HG03060 (cell line): ENCODE results near the gene MFAP4.

Experiments used
- ATAC-seq: cut with Tn5 transposase; IDR thresholded peaks from one replicate; pipeline ENCODE4 v1.9.1; 2021; ENCODE audit warnings: low read depth, moderate number of reproducible peaks; ENCODE audit not compliant: unreplicated experiment

The MFAP4 gene, protein sequence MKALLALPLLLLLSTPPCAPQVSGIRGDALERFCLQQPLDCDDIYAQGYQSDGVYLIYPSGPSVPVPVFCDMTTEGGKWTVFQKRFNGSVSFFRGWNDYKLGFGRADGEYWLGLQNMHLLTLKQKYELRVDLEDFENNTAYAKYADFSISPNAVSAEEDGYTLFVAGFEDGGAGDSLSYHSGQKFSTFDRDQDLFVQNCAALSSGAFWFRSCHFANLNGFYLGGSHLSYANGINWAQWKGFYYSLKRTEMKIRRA

DNA sequence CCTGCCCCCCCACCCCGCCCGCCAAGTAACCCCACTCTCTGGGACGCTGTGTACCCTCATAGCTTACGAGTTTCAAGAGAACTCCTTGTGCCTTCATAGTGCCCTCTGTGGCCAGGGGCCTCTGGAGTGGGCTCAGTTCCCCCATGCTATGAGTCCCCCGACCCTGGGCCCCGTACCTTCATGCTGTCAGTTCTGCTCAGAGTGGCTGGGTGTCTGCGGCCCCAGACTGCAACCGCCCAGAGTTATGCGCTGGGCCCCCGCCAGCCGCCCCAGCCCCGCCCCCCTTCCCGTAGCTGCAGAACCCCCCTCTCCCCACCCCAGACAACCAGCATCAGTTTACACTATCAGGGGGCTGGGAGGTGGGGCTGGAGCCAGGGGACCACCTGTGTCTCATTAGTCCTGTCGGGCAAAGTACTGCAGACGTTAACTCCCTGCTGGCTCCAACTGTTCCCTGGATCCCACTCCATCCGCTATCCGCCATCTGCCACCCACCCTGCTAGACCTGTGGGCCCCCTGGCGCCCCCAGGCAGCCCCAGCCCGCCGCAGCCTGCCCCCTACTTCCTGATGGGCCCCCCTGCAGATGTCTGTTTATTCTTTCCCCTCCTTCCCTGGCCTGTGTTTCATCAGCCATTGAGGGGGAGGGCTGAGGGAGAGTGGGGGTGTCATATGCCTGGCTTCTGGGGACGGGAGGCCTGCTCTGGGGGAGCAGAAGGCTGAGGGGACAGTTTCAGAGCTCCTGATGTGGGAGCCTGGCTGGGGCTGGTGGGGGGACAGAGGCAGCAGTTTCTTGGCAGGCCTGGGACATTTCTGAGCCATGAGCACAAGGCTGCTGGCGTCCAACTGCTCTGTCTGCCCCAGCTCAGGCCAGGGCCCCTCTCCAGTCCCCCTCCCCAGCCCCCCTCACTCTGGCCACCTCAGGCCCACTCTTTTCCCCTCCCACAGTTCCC is at the start of gene MFAP4:
MFAP4 (minus strand) TSS at position 217 of the 947 bp plus-strand sequence; CDS start at position 182, 35 bp downstream.
- ATAC-seq: no peak

- no peak for ATAC-seq
These were observed 46.8 kb upstream of the MFAP4 start for GRCh38 chr17:19433727-19434340.

GRCh38 chr17:19433255-19433654 is 46.3 kb upstream of the MFAP4 start:
- no peak for ATAC-seq

DNA sequence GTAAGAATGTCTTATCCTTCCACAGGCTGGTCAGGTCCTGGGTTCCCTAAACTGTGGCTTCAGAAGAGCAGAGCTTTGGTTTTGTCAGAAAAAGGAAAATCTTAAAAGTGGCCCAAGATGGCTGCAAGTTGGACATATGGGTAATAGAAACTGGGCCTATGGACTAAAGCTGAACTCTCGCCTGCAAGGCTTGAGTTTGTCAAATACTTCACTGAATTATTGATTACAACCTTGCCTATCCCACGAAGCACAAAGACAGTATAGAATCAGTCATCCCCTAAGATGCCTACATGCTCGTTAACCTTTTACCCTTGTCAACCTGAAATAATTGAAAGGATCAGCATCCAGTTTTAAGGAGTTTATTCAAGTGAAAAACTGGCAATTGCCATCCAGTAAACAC is 44.7 kb upstream of the MFAP4 start:
- ATAC-seq: no peak

DNA sequence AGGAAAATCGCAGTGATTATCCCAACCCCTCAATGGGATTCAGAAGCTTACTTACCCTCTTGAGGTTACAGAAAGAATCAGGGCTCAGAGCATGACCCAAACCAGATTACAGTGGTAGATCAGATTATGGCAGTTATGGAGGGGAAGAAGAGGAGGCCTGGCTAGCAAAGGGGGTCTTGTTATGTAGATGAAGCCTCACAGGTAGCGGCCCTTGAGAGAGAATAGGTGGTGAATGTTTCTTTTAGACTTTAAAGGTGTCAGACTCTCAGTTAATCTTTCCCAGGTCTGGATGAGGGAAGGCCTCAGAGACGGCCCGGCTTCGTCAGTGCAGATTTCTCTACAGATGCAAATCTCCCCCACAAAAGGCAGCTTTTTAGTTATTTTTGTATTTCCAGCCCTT is 39.6 kb upstream of the MFAP4 start:
- no peak for ATAC-seq

DNA sequence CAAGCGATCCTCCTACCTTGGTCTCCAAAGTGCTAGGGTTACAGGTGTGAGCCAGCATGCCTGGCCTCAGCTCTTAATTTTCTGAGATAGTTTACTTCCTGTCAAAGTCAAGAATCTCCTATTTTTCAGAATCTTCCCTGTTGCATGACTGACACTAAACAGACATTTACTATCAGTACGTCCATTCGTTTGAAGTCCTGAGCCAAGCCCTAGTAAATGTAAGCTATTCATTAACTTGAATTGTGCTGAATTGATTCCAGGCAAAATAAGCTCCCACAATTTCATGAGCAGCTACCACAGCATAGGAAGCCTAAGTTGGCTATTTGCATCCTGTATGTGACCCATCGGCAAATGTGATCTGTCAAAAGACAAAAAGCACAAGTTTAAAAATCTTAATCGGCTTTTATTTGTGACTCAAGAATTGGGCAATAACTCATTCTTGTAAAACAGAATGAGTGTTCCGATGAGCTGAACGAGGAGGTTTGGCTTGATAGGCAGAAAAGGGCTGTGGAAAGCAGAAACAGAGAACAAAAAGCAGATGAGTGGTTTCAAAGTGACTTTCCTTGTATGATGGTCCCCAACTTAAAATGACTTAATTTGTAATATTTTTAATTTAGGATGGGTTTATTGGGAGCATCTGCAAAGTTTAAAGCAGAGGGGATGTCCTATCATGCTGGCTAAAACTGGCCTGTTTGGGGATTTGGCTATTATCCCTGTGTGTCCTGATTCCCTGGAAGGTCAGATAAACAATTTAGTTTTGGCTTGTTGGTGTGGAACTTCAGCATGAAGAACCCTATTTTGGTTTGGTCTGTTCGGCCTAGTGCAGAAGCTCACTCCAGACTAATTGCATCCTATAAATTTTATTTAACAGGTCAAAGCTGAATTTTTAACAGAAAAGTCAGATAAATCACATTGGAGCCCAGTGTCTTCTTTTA is 38.2 kb upstream of the MFAP4 start:
- ATAC-seq: no peak

- ATAC-seq: no peak
These were observed 34.9 kb upstream of the MFAP4 start for GRCh38 chr17:19421926-19422325.

- no peak for ATAC-seq
These were observed 34.2 kb upstream of the MFAP4 start for GRCh38 chr17:19421219-19421618.

DNA sequence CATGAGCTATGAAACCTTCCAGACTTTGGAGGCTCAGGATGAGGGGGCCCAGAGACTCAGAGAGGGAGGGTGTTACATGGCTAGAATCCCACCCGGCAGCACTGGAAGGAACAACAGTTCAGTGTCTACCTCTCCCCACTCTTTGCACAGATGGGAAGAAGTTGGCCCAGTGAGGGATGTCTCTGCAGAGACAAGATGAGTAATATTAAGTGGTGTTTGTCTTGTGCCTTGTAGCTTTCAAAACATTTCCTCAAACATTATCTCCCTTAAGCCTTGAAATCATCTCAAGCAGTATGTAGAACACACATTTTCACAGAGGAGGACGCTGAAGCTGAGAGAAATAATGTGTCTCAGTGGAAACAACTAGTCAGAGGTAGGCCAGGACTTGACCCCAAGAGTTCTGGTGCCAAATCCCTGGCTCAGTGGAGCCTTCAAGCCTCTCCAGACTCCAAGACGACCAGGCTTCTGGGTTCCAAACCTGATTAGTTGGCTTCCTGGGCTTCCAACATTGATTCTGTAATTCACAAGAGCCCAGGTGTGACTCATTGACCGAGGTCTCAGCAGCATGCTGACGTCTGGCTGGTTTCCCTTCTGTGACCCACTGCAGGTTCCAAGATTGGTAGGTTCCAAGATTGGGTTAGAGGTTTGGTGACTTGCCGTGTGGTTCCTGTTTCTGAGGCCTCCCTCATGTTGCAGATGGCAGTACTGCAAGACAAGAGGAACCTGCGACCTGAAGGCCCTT is 31.4 kb upstream of the MFAP4 start:
- ATAC-seq: no peak

DNA sequence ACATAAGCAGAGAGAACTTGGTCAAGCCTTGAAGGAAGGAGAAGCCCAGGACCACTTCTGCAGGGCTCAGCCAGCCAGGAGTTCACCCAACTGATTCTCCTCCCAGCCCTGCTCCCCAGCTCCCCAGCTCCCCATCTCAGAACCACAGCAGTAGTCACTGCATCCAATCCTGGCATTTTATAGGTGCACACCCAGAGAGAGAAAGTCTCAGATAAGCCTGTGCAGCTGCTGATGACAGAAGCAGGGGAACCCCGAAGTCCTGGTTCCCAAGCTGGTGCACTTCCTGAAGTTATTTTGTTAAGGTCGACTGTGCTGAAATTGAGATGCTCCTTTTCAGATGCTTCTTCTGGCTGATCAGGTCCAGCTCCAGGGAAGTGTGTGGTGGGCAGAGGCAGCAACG is 30.6 kb upstream of the MFAP4 start:
- ATAC-seq: no peak

DNA sequence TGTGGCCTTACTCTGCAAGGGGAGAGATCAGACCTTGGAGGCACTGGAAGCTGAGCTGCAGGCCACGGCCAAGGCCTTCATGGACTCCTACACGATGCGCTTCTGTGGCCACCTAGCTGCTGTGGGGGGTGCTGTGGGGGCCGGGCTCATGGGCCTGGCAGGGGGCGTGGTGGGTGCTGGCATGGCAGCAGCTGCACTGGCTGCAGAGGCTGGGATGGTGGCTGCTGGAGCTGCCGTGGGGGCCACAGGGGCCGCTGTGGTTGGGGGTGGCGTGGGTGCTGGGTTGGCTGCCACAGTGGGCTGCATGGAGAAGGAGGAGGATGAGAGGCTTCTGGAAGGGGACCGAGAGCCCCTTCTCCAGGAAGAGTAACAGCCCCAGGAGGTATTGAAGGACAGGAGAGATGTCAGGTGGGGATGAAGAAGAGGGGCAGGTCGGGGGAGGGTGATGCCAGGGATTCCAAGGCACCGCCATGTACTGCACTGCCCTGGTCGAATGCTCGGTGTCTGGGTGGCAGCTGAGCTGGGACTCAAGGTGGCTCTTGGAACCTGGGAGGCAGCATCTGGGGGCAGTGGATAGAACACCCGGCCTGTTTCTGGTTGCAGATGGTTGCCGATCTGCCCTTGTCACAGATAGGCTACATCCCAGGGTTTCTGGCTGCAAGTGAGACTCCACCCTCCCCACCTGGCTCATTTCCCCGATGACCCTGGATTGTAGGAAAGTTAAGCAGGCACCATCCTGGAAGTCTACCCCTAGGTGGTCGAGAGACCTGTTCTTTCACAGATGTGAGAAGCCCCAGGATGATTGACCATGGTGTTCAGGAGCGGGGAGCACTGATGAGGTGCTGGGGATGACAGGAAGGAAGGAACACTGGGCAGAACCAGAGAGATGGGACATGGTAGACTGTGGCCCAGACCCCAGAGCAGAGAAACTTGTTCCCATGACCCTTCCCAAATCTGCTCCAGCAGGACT is 29.1 kb upstream of the MFAP4 start:
- no peak for ATAC-seq

- no peak for ATAC-seq
These were observed 28.3 kb upstream of the MFAP4 start for GRCh38 chr17:19415311-19415710.

GRCh38 chr17:19414396-19415280 is 27.6 kb upstream of the MFAP4 start:
- no peak for ATAC-seq

DNA sequence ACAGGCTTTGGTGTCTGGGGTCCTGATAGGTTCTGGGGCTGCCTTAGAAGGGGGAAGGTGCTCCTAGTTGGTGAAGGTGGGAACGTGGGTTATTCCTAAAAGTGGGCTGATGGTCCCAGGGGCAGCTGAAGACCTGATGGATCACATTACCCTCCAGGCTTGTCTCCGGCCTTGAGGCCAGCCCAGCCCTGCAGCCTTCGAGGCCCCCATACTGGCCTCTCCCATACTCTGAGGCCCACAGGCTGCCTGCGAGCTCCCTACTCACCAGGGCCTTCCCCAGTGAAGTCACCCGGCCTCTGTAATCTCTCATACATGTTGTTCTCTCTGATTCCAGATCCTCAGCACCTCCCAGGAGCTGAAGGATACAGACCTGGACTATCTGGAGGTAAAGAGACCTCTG is 26.8 kb upstream of the MFAP4 start:
- no peak for ATAC-seq

DNA sequence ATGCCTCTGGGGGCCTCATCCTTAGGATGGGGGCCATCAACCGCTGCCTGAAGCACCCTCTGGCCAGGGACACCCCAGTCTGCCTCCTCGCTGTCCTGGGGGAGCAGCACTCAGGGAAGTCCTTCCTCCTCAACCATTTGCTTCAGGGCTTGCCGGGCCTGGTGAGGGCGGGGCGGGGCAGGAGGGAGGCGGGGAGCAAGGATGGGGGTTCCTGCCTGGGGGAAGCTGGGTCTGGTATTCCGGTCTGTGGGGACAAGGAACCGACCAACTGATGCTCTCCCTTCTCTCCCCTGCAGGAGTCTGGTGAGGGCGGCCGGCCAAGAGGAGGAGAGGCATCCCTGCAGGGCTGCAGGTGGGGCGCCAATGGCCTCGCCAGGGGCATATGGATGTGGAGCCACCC is 26.0 kb upstream of the MFAP4 start:
- ATAC-seq: no peak

GRCh38 chr17:19412510-19412909 is 25.5 kb upstream of the MFAP4 start:
- ATAC-seq: no peak

DNA sequence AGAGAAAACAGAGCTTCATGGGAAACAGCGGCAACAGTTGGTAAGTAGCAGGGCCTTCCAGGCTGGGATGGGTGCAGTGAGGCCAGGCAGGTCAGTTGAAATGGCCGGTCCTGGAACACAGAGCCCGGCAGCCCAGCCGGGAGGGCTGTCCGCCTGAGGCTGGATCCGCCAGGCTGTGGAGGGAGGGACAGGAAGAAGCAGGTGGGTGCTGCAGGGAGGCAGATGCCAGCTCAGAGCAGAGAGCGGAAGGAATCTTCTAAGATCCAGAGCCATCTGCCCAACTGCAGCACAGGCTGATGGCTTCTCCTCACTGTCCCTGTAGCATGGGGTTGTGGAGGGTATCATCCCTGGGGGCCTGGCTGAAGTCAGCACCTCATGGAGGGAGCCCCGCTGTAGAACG is 24.6 kb upstream of the MFAP4 start:
- ATAC-seq: no peak
